ENCODE results near the gene TPBG.
"Not testable (repeated sequence)": the region's sequence is repeated elsewhere in the genome, so short reads cannot be mapped to it uniquely, and the experiment has no call there.

The TPBG gene

GRCh38 chr6:82376636-82377035 is 13.0 kb downstream of the TPBG start:
- DNase-seq, result no peak

- DNase-seq, result no peak
These were observed 17.1 kb downstream of the TPBG start for GRCh38 chr6:82380566-82381185.

GRCh38 chr6:82381278-82381677 is 17.7 kb downstream of the TPBG start:
- no peak for DNase-seq

GRCh38 chr6:82385102-82385501 is 21.5 kb downstream of the TPBG start:
- DNase-seq, result no peak

- DNase-seq, result peak; percentile 77
These were observed 21.9 kb downstream of the TPBG start for GRCh38 chr6:82385546-82385945.

GRCh38 chr6:82385961-82386360 is 22.3 kb downstream of the TPBG start:
- DNase-seq, result peak; percentile 99

- DNase-seq, result not testable (repeated sequence)
These were observed 31.2 kb downstream of the TPBG start for GRCh38 chr6:82394770-82395169.

GRCh38 chr6:82396964-82397751 is 33.5 kb downstream of the TPBG start:
- peak; percentile 55 for DNase-seq

- no peak for DNase-seq
These were observed 34.5 kb downstream of the TPBG start for GRCh38 chr6:82397962-82398692.

GRCh38 chr6:82408952-82409431 is 45.4 kb downstream of the TPBG start:
- DNase-seq, result no peak

GRCh38 chr6:82410151-82410648 is 46.6 kb downstream of the TPBG start:
- no peak for DNase-seq

- no peak for DNase-seq
These were observed 50.3 kb downstream of the TPBG start for GRCh38 chr6:82413868-82414267.

- DNase-seq, result peak; percentile 71
These were observed 52.2 kb downstream of the TPBG start for GRCh38 chr6:82415820-82416219.

GRCh38 chr6:82416346-82416745 is 52.7 kb downstream of the TPBG start:
- DNase-seq, result no peak
